ENCODE results near the gene SUN2. TPM values are rescaled to one million over a fixed set of nuclear protein-coding genes. Genes with fewer than 3 reads are reported as not detected.
A peak's percentile ranks its signal among the peaks of the same experiment; 100 is the strongest.

Gene SUN2
- total RNA-seq, 1 donor from 2014 or later: 16.2 TPM

DNA sequence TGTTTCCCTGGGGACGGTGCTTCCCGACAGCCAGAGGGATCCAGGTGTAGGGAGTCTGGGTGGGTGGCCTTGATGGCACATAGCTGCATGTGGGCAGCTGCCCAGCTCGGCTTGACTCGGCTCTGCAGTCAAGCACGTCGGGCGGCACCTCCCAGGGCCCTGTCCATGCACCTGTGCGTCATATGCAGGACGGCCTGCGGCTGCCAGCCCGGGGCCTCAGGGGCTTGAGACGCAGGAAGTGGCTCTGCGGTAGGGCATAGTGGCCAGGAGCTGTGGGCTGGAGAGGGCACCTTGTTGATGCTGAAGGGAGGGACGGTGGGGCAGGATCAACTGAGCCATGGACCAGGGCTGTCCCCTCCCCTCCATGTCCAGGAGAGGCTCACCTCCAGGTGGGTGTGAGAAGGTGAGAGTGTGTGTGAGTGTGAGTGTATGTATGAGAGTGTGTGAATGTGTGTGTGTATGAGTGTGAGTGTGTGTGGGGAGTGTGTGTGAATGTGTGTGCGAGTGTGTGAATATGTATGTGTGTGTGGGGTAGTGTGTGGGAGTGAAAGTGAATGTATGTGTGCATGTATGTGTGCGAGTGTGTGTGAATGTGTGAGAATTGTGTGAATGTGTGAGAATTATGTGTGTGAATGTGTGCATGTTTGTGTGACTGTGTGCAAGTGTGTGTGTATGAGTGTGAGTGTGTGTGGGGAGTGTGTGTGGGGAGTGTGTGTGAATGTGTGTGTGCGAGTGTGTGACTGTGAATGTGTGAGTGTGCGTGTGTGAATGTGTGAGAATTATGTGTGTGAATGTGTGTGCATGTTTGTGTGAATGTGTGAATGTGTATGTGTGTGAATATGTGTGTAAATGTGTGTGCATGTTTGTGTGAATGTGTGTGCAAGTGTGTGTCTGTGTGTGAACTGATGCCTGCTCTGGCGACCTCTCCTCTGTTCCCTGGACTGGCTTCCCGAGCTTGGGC is 5.7 kb upstream of the SUN2 start:
- Histone ChIP-seq H3K36me3 (no peaks in the 10 kb centered on the region), H4K20me1 (ENCODE audit: low read depth) (no peaks in the 10 kb centered on the region), H2AFZ (replicated peaks) (no peak overlapping the region), H3K9ac (no peak overlapping the region), H3K4me2 (no peak overlapping the region), H3K27me3 (peaks cover 11% of the 10 kb centered on the region), H3K4me1 (peaks cover 13% of the 10 kb centered on the region), H3K79me2 (ENCODE audit: low read depth) (no peaks in the 10 kb centered on the region), H3F3A (ENCODE audit: low read depth) (peaks cover 7% of the 10 kb centered on the region), H3K9me3 (ENCODE audit: low read depth) (no peaks in the 10 kb centered on the region), H3K4me3 (no peak overlapping the region), H3K27ac (no peak overlapping the region)
- Mint-ChIP-seq H3K4me3 (no peak overlapping the region), H3K27ac (no peak overlapping the region), H3K4me1 (peaks cover 39% of the 10 kb centered on the region), H3K36me3 (no peaks in the 10 kb centered on the region), H3K9me3 (no peaks in the 10 kb centered on the region), H3K27me3 (ENCODE audit: insufficient read depth, low read depth) (peaks cover 5% of the 10 kb centered on the region)
- TF ChIP-seq EZH2phosphoT487 (IDR thresholded peaks at IDR 0.05) (no peak), EZH2 (IDR thresholded peaks at IDR 0.05) (no peak)
- TF ChIP-seq, protein P1, sequence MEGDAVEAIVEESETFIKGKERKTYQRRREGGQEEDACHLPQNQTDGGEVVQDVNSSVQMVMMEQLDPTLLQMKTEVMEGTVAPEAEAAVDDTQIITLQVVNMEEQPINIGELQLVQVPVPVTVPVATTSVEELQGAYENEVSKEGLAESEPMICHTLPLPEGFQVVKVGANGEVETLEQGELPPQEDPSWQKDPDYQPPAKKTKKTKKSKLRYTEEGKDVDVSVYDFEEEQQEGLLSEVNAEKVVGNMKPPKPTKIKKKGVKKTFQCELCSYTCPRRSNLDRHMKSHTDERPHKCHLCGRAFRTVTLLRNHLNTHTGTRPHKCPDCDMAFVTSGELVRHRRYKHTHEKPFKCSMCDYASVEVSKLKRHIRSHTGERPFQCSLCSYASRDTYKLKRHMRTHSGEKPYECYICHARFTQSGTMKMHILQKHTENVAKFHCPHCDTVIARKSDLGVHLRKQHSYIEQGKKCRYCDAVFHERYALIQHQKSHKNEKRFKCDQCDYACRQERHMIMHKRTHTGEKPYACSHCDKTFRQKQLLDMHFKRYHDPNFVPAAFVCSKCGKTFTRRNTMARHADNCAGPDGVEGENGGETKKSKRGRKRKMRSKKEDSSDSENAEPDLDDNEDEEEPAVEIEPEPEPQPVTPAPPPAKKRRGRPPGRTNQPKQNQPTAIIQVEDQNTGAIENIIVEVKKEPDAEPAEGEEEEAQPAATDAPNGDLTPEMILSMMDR (IDR thresholded peaks at IDR 0.05): no peak
- no peak for DNase-seq (ENCODE audit: low spot score)

DNA sequence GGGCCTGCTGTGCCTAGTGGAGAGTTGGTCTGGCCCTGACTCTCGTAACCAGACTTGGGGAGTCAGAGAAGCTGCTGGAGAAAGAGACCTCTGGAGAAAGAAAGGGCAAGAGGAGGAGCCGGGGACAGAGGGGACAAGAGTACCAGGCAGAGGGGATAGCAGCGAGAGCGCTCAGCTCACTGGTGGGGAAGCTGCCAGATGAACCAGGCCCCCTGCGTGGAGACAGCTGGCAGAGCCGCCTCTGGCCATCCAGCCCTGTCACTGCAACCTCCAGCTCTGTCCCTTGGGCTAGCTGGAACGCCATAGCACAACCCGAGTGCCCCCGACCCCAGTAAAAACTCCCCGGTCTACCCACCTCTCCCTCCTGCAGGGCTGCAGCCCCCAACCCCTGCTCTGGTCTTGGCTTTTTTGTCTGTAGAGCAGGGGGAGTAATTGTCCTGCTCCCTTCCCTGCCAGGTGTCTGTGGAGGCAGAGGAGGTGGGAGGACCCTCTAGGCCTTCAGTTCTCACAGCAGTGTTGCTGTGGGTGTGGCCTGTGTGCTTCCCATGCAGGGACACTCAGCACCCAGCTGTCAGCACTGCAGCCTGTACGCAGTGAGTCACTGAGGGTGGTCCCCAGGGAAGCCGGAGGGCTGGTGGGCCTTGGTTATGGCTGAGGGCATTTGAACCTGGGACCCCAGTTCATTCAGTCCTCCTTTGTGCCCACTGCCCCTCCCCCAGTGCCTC is 4.8 kb upstream of the SUN2 start:
- H3K27me3 Mint-ChIP-seq (ENCODE audit: insufficient read depth, low read depth): peaks cover 5% of the 10 kb centered on the region
- no peaks in the 10 kb centered on the region for H3K36me3 Mint-ChIP-seq
- H3K9me3 Mint-ChIP-seq: no peaks in the 10 kb centered on the region
- Histone ChIP-seq H3K36me3 (no peaks in the 10 kb centered on the region), H3K79me2 (ENCODE audit: low read depth) (no peaks in the 10 kb centered on the region), H2AFZ (replicated peaks) (no peak overlapping the region), H3K9me3 (ENCODE audit: low read depth) (no peaks in the 10 kb centered on the region), H3K27ac (no peak overlapping the region), H3K27me3 (peaks cover 17% of the 10 kb centered on the region), H3K9ac (no peak overlapping the region), H3K4me1 (peaks cover 17% of the 10 kb centered on the region), H4K20me1 (ENCODE audit: low read depth) (no peaks in the 10 kb centered on the region), H3F3A (ENCODE audit: low read depth) (peaks cover 13% of the 10 kb centered on the region), H3K4me3 (no peak overlapping the region), H3K4me2 (peak overlapping the region; percentile 49)
- H3K4me3 Mint-ChIP-seq: no peak overlapping the region
- peaks cover 41% of the 10 kb centered on the region for H3K4me1 Mint-ChIP-seq
- H3K27ac Mint-ChIP-seq: no peak overlapping the region
- peak; percentile 45 for DNase-seq (ENCODE audit: low spot score)
- TF ChIP-seq EZH2 (IDR thresholded peaks at IDR 0.05) (no peak), EZH2phosphoT487 (IDR thresholded peaks at IDR 0.05) (no peak)
- TF ChIP-seq, protein P1 (IDR thresholded peaks at IDR 0.05): no peak

DNA sequence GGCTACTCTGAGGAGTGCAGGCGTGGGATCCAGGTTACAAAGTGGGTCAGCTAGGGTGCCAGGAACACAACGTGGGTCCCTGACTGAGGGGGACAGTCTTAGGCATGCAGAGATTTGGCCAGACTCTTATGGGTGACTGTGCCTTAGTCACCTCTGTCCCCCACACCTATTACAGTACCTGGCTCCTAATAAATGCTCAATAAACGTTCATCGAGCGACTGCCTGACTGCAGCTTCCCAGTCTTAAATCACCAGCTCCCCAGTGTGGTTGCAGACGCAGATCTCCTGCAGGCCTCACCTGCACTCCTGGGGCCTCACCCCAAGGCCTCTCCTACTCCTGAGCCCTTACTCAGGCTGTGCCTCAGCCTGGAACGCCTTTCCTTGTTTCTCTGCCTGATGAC is 3.2 kb upstream of the SUN2 start:
- DNase-seq (ENCODE audit: low spot score): no peak
- no peak overlapping the region for H3K27ac Mint-ChIP-seq
- Histone ChIP-seq H3K79me2 (ENCODE audit: low read depth) (no peaks in the 10 kb centered on the region), H3K9me3 (ENCODE audit: low read depth) (no peaks in the 10 kb centered on the region), H4K20me1 (ENCODE audit: low read depth) (peaks cover 4% of the 10 kb centered on the region), H3K4me3 (no peak overlapping the region), H3F3A (ENCODE audit: low read depth) (peaks cover 29% of the 10 kb centered on the region), H3K36me3 (no peaks in the 10 kb centered on the region), H2AFZ (replicated peaks) (no peak overlapping the region), H3K4me1 (peaks cover 27% of the 10 kb centered on the region), H3K9ac (no peak overlapping the region), H3K4me2 (no peak overlapping the region), H3K27me3 (peaks cover 17% of the 10 kb centered on the region), H3K27ac (no peak overlapping the region)
- H3K27me3 Mint-ChIP-seq (ENCODE audit: insufficient read depth, low read depth): peaks cover 2% of the 10 kb centered on the region
- H3K4me3 Mint-ChIP-seq: peak overlapping the region; percentile 18
- no peaks in the 10 kb centered on the region for H3K9me3 Mint-ChIP-seq
- peaks cover 48% of the 10 kb centered on the region for H3K4me1 Mint-ChIP-seq
- TF ChIP-seq EZH2phosphoT487 (IDR thresholded peaks at IDR 0.05) (no peak), EZH2 (IDR thresholded peaks at IDR 0.05) (no peak)
- TF ChIP-seq, protein P1 (IDR thresholded peaks at IDR 0.05): no peak
- H3K36me3 Mint-ChIP-seq: no peaks in the 10 kb centered on the region
